ENCODE measurements around the gene FOXN3.

FOXN3 gene

DNA sequence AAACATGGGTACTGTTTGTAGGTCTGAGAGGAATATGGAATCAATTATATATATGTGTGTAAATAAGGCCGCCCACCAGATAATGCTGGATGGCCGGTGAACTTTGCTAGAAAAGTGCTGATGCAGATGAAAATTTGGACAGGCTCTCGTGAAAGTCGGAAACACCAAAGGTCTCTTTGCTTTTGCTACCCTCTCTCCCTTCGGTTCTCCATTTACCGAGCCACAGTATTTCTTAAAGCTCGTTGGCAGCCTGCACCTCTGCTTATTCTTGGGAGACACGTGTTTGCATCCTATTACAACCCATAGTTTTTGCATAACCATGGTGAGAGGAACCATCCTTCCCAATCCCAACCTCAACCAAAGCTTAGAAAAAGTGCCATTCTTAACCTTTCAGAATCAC lies 109.6 kb downstream of the FOXN3 start:
- Histone ChIP-seq H3K27me3 (no peaks in the 10 kb centered on the region), H3K4me3 (no peak overlapping the region), H3K9me3 (no peaks in the 10 kb centered on the region), H3K36me3 (no peaks in the 10 kb centered on the region), H3K4me1 (peaks cover 14 to 51% (median 23%) of the 10 kb centered on the region in 4 donors), H3K27ac (no peak overlapping the region)
- intact Hi-C loops (cut with DNase I; ENCODE audit: low total_unique reads): loop anchor here (10.0 kb wide), 1 partner anchor 73 kb away; no protein-coding TSS in a partner anchor
- TF ChIP-seq, protein P1, sequence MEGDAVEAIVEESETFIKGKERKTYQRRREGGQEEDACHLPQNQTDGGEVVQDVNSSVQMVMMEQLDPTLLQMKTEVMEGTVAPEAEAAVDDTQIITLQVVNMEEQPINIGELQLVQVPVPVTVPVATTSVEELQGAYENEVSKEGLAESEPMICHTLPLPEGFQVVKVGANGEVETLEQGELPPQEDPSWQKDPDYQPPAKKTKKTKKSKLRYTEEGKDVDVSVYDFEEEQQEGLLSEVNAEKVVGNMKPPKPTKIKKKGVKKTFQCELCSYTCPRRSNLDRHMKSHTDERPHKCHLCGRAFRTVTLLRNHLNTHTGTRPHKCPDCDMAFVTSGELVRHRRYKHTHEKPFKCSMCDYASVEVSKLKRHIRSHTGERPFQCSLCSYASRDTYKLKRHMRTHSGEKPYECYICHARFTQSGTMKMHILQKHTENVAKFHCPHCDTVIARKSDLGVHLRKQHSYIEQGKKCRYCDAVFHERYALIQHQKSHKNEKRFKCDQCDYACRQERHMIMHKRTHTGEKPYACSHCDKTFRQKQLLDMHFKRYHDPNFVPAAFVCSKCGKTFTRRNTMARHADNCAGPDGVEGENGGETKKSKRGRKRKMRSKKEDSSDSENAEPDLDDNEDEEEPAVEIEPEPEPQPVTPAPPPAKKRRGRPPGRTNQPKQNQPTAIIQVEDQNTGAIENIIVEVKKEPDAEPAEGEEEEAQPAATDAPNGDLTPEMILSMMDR (IDR thresholded peaks at IDR 0.05): no peak
- no peak for DNase-seq

GRCh38 chr14:89304972-89305703 lies 111.9 kb downstream of the FOXN3 start:
- Histone ChIP-seq H3K4me1 (peaks cover 14 to 61% (median 25%) of the 10 kb centered on the region in 4 donors), H3K27ac (peak overlapping the region; percentile 86 to 87)

GRCh38 chr14:89304561-89304960 lies 112.5 kb downstream of the FOXN3 start:
- Histone ChIP-seq H3K27me3 (no peaks in the 10 kb centered on the region), H3K4me3 (peak overlapping the region; percentile 18 to 21), H3K4me1 (peaks cover 14 to 61% (median 25%) of the 10 kb centered on the region in 4 donors), H3K9me3 (no peaks in the 10 kb centered on the region), H3K36me3 (no peaks in the 10 kb centered on the region), H3K27ac (peak overlapping the region; percentile 86 to 87)
- TF ChIP-seq, protein P1 (IDR thresholded peaks at IDR 0.05): no peak
- intact Hi-C loops (cut with DNase I; ENCODE audit: low total_unique reads): loop anchor here (5.0 to 10.0 kb wide), 2 partner anchors 70 to 113 kb away; partner anchors contain the start of gene FOXN3
- DNase-seq: no peak

More at GRCh38 chr14:89304972-89305703, 111.9 kb downstream of the FOXN3 start:
- intact Hi-C loops (cut with DNase I; ENCODE audit: low total_unique reads): loop anchor here (5.0 to 10.0 kb wide), 2 partner anchors 70 to 112 kb away; partner anchors contain the start of gene FOXN3
- no peaks in the 10 kb centered on the region for H3K9me3 ChIP-seq
- no peaks in the 10 kb centered on the region for H3K36me3 ChIP-seq
- no peaks in the 10 kb centered on the region for H3K27me3 ChIP-seq
- TF ChIP-seq, protein P1 (IDR thresholded peaks at IDR 0.05): no peak
- DNase-seq: peak; percentile 63 to 75
- H3K4me3 ChIP-seq: peak overlapping the region in 1 of 2 donors; percentile 21

GRCh38 chr14:89303456-89304435 lies 113.3 kb downstream of the FOXN3 start:
- no peaks in the 10 kb centered on the region for H3K36me3 ChIP-seq
- intact Hi-C loops (cut with DNase I; ENCODE audit: low total_unique reads): loop anchor here (5.0 to 10.0 kb wide), 2 partner anchors 69 to 114 kb away; partner anchors contain the start of gene FOXN3
- no peaks in the 10 kb centered on the region for H3K9me3 ChIP-seq
- TF ChIP-seq, protein P1 (IDR thresholded peaks at IDR 0.05): no peak
- no peaks in the 10 kb centered on the region for H3K27me3 ChIP-seq
- H3K4me3 ChIP-seq: peak overlapping the region; percentile 18 to 21
- H3K27ac ChIP-seq: peak overlapping the region; percentile 86 to 87
- DNase-seq: peak; percentile 76 to 87
- peaks cover 14 to 55% (median 25%) of the 10 kb centered on the region in 4 donors for H3K4me1 ChIP-seq

- peak in 1 of 2 donors; percentile 52 for DNase-seq
- no peaks in the 10 kb centered on the region for H3K36me3 ChIP-seq
- peaks cover 14 to 50% (median 25%) of the 10 kb centered on the region in 4 donors for H3K4me1 ChIP-seq
- intact Hi-C loops (cut with DNase I; ENCODE audit: low total_unique reads): loop anchor here (5.0 to 10.0 kb wide), 2 partner anchors 68 to 115 kb away; partner anchors contain the start of gene FOXN3
- TF ChIP-seq, protein P1 (IDR thresholded peaks at IDR 0.05): no peak
- no peaks in the 10 kb centered on the region for H3K9me3 ChIP-seq
- no peak overlapping the region for H3K4me3 ChIP-seq
- no peaks in the 10 kb centered on the region for H3K27me3 ChIP-seq
- peak overlapping the region; percentile 86 to 87 for H3K27ac ChIP-seq
Measured at GRCh38 chr14:89302396-89302950, 114.6 kb downstream of the FOXN3 start.
